HG03342 (cell line): Measurements from ENCODE around the gene NCMAP.
"Not testable (repeated sequence)": the region's sequence is repeated elsewhere in the genome, so short reads cannot be mapped to it uniquely, and the experiment has no call there.

ENCODE experiments used
- ATAC-seq: cut with Tn5 transposase; IDR thresholded peaks from one replicate; pipeline ENCODE4 v1.9.1; 2021; ENCODE audit warnings: mild to moderate bottlenecking, moderate library complexity; ENCODE audit not compliant: unreplicated experiment

Gene NCMAP

DNA sequence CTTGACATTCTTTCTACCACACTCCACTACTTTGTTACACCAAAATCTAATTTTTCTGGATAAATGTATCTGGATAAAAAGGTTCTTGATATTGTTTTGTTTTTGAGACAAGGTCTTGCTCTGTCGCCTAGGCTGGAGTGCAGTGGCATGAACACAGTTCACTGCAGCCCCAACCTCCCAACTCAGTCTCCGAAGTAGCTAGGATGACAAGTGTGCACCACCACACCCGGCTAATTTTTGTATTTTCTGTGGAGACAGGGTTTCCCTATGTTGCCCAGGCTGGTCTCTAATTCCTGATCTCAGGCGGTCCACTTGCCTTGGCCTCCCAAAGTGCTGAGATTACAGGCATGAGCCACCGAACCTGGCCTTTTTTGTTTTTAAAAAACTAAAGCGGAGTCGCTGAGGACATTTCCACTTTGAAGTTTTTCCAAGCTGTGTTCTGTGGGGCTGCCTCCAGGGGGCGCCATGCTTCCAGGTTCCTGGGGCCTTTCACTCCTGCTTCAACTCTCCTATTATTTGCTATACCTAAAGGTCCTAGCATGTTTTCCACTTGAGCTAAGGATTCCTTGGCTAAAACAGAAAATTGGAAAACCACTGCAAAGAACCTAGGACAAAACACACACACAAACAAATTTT is 14.1 kb upstream of the NCMAP start:
- ATAC-seq, result no peak

GRCh38 chr1:24544239-24544638 is 11.6 kb upstream of the NCMAP start:
- no peak for ATAC-seq

DNA sequence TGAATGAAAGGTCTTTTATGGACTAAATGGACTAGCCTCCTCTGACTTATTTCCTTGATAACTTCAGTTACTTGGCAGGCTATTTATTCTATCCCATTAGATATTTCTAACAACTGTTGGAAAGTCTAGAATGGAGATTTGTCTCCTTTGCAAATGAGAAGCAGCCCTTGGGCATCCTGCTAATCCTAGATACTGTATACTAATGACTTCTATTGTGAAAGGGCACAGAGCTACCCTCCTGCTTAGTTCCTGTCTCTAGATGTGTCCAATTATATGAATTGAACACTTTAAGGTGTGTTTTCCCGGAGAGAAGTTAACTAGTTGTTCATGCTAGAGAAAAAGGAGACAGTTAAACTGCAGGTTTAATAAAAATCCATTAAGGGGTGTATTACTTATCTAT is 10.2 kb upstream of the NCMAP start:
- no peak for ATAC-seq

DNA sequence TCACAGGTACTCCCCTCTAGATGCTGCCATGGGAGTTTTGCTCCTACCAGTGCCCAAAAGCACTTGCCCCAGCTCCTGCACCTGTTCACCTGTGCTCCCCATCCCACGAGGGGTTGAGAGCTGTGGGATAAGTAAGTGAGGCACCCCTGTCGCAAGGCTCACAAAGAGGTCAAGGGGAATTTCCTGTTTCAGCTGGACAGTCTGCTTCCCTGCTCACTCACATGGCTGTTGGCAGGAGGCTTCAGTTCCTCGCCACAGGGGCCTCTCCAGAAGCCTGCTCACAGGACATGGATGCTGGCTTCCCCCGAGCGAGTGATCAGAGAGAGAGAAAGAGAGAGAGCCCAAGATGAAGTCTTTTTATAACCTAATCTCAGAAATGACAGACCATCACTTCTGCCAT is 8.7 kb upstream of the NCMAP start:
- ATAC-seq, result no peak

DNA sequence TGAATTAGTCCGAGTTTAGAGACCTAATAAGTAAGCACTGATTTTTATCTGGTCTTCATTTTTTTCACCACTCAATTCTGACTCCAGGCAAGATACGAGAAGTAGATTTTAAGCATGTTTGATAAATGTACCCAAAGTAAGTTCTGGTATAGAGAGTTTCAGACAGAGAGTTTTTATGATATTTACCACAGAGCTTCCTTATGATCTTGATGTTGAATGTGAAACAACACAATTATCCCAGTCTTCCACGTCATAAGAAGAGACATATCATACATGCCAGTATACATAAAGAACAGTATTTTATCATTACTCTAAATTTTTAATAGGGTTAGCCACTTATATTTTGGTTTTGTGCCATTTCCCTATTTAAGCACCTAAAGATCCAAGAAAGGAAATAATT is 7.8 kb upstream of the NCMAP start:
- ATAC-seq, result no peak

DNA sequence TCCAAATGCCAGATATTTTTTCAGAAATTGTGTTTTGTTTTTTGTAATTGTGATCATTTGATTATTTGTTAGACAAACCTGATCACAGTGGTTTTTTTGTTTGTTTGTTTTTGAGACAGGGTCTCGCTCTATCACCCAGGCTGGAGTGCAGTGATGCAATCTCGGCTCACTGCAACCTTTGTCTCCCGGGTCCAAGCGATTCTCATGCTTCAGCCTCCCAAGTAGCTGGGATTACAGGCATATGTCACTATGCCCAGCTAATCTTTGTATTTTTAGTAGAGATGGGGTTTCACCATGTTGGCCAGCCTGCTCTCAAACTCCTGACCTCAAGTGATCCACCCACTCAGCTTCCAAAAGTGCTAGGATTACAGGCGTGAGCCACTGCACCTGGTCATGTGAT is 6.7 kb upstream of the NCMAP start:
- ATAC-seq, result not testable (repeated sequence)

GRCh38 chr1:24551290-24551959 is 4.5 kb upstream of the NCMAP start:
- no peak for ATAC-seq

DNA sequence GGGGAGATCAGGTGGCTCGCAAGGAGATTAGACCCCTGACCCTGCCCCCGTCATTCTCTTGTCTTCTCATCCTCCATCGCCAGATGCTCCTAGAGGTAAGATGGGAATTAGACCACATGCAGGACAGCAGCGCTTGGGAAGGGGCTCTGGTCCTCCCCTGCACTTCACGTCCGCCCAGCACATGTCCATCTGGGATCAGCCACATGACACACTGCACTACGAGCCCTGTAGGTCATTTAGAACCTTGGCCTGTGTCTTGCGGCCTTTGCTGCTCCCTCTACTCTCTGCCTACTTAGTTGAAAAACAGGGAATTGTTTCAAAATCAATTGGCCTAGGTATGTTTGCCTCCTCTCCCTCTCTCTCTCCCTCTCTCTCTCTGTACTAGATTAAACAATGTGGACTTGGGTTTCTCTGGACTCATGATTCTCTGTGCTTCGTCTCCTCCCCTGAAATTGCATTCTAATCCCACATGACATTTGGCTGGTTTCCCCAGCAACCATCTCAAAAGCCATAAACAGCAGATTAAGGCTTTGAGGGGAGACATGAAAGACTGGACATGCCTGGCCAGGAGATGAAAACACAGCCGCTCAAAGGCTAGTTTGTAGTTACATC is 3.8 kb upstream of the NCMAP start:
- no peak for ATAC-seq

- no peak for ATAC-seq
Measured at GRCh38 chr1:24553931-24554330, 2.0 kb upstream of the NCMAP start.

DNA sequence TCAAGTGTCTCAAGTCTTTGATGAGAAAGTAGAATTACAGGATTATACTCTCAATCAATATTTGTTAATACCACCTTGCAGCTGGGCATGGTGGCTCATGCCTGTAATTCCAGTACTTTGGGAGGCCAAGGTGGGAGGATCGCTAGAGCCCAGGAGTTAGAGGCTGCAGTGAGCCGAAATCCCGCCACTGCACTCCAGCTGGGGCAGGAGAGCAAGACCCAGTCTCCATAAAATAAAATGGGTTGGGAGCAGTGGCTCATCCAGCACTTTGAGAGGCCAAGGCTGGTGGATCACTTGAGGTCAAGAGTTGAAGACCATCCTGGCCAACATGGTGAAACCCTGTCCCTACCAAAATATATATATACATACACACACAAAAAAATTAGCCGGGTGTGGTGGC is 1.2 kb upstream of the NCMAP start:
- ATAC-seq, result no peak

GRCh38 chr1:24556414-24556795 is 518 bp downstream of the NCMAP start:
- no peak for ATAC-seq

DNA sequence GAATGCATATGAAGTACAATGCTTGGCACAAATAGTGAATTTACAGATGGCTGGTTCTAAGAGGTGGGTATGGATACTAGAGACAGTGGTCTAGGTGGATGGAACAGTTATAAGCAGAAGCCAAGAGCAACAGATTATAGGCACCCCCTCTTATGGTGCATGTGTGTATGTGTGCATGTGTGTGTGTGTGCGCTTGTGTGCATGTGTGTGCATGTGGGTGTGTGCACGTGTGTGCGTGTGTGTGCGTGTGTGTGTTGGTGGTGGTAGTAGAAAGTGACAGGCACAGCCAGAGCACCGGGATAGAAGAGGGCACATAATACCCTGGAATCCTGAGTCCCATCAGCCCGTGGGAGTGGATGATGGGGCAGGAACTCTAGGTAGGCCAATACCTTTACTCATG is 1.3 kb downstream of the NCMAP start:
- no peak for ATAC-seq

DNA sequence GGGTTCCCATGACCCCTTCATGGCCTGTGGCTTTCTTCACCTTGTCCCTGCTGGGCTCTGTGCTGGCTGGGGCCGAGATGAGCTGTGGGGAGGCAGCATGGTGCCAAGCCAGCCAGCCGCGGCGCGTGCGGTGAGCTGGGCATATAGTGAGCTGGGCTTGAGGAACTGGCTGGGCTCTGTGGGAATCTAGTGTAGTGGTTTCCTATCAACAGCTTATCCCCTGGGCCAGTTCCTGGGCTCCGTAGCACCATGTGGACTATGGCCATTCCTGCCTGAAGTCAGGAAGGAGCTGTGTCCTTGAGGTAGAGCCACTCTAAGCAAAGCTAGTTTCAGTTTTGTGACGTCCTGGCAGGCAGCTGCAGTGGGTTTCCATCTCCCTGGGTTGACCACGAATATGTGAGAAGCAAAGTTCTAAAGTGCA is 1.8 kb downstream of the NCMAP start:
- ATAC-seq, result no peak

GRCh38 chr1:24558455-24558854 is 2.6 kb downstream of the NCMAP start:
- no peak for ATAC-seq

GRCh38 chr1:24558902-24559791 is 3.3 kb downstream of the NCMAP start:
- no peak for ATAC-seq

DNA sequence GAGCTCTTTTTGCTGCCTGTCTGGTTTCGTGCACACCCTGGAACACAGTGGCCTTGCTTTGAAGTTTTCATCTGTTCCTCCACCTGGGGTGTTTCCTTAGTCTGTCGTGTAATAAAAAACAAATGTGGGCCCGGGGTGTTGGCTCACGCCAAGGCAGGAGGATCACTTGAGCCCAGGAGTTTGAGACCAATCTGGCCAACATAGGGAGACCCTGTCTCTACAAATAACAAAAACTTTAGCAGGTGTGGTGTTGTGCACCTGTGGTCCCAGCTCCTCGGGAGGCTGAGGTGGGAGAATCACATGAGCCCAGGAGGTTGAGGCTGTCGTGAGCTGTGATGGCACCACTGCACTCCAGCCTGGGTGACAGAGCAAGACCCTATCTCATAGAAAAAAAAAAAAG is 4.5 kb downstream of the NCMAP start:
- ATAC-seq, result no peak

- ATAC-seq, result no peak
Measured at GRCh38 chr1:24562625-24563024, 6.7 kb downstream of the NCMAP start.

DNA sequence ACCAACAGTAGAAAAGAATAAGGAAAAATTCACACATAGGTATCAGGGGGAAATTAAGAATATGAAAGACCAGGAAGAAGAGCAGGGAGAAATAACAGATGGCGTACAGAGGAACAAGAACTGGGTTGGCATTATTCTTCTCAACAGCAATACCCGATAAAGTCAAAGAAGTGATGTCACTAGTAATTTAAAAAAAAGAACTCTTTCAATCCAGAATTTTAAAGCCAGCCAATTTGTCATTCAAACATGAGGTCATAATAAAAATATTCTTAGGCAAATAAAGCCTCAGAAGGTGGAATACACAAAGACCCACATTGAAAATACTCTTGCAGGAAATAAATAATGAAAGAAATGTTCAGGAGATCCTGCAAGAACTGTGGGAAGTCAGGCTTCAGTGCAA is 8.8 kb downstream of the NCMAP start:
- no peak for ATAC-seq

DNA sequence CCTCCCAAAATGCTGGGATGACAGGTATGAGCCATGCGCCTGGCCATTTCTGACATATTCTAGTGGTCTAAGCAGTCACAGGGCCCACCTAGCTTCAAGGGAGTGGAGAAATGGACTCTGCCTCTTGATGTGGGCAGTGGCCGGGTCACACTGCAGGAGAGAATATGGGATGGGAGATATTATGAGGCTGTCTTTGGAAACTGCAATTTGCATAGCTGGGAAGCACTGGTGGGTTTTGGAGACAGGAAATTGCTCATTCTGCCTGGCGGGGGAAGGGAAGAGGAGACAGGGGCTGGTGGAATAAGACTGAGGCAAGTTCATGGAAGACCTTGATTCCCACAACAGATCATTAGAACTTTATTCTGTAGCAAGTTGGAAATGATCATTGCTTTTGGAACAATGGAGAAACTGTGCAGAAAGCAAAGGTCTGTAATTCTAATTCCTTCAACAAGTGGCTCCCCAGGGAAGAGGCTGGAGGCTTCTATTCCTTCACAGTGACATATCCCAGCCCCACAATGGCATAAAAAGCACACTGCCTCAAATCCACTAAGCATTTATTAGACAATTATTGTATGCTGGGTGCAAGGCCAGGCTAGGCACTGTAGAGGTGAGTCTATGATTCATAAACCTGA is 10.5 kb downstream of the NCMAP start:
- no peak for ATAC-seq

GRCh38 chr1:24567792-24568388 is 12.0 kb downstream of the NCMAP start:
- ATAC-seq, result no peak

DNA sequence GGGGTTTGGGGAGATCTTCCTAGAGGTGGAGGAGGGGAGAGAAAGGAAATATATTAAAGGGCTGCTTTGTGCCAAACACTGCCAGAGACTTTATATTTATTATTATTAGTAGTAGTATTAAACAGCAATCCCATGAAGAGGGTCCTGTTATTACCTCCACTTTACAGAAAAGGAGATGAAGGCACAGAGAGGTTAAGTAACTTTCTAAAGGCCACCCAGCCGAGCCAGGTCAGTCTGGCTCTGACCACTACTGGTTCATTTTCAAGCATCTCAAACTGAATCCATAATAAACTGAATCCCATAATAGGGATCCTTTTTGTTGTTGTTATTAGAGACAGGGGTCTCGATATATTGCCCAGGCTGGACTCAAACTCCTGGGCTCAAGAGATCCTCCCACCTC is 12.6 kb downstream of the NCMAP start:
- no peak for ATAC-seq
